Glomerular endothelial cell (primary cell): ENCODE data around the gene EXD3. TPM values are rescaled to one million over a fixed set of nuclear protein-coding genes. Genes with fewer than 3 reads are reported as not detected.
"Not testable (repeated sequence)": the region's sequence is repeated elsewhere in the genome, so short reads cannot be mapped to it uniquely, and the experiment has no call there.

Experiments
- DNase-seq: peaks from one replicate; pipeline ENCODE4 v3.0.0-alpha.2; 2011; ENCODE audit warnings: low read depth, low spot score; ENCODE audit errors: extremely low read depth
- total RNA-seq: library from RNA; depleted of rRNA; stranded (reverse); fragments of >200 nt; gene quantifications from 2 replicates; pipeline ENCODE4 v1.2.3, GENCODE V29; 2015

The EXD3 gene
- total RNA-seq, 1 donor from 2014 or later = 32.6 TPM

DNA sequence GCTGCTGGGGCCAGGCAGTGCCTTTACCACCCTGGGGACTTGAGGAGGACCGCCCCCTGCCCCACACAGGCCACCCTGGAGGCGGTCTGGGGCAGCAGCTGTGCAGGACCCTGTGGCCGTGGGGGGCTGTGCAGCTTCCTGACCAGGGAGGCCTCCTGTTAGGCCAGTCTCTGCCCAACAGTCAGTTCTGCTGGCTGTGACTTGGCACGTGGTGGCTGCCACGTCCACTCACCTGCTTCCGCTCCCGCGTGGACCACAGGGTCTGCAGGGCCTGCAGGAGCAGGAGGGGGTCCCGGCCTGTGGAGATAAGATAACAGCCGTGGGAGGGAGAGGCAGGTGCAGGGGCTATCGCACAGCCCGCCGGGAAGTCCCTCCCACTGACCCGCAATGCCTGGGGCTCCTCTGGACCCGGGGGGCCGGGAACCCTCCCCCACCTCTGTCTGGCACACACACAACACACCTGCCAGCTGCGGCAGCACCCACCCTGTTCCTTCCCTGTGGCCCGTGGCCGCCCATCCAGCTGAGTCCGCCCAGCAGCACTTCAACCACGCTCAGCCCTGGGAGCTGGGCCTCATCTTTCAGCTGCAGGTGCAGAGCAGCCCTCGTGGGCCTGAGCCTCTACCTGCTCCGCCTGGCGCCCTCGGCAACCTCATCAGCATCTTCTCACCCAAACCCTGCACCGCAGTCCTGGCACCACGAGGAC, 39.7 kb downstream of the EXD3 start:
- DNase-seq = no peak

DNA sequence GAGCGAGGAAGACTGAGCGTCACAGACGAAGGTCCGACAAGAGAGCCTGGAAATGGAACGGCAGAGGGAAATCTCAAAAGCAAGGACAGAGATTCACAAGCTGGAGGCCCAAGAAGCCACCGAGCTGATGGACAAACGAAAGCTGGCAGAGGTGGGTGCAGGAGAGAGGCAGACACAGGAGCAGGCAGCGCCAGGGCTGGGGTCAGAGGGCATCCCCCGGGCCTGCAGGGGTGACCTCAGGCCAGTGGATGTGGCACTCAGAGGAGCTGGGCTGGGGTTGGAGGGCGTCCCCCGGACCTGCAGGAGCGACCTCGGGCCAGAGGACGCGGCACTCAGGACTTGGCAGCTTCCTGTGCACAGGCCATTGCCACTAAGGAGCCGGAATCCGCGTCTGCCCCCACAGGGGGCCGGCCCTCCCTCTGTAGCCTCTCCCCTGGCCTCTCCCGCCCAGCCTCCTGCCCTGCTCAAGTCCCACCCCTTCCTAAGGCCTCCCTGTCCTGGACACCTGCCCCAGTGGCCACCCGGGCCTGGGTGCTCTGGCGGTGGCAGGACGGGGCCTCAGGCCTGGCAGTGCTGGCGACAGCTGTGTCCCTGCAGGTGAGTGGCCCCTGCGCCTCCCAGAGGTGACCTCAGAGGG, 40.4 kb downstream of the EXD3 start:
- no peak for DNase-seq

DNA sequence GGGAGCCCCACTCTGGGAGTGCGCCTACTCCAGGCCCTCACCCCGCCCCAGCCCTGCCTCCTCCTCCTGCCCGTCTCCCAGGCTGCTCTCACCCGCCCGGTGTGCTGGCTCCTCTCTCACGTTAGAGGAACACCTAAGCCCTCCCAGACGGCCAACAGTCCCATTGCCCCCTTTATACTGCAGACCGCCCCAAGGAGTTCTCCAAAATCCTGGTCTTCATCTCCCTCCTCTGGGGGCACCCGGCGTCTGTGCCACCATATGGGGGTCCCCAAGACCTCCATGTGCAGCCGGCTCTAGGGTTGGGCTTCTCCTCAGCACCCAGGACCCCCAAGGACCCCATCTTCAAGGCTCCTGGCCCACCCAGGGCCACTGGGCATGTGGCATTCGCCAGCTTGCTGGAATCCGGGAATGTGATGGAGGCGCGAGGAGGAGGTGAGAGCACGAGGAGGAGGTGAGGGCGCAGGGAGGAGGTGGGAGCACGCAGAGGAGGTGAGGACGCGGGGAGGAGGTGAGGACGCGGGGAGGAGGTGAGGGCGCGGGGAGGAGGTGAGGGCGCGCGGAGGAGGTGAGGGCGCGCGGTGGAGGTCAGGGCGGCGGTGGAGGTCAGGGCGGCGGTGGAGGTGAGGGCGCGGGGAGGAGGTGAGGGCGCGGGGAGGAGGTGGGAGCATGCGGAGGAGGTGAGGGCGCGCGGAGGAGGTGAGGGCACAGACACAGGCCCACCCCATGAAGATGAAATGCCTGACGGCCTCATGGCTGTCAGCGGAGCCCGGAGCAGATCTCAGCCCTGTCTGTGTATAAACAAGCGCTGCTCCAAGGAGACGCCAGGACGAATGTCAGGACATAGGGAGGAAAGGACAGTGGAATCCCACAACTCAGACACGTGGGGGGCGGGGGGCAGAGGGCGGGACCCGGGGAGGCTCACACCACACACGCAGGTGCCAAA, 41.2 kb downstream of the EXD3 start:
- no peak for DNase-seq

DNA sequence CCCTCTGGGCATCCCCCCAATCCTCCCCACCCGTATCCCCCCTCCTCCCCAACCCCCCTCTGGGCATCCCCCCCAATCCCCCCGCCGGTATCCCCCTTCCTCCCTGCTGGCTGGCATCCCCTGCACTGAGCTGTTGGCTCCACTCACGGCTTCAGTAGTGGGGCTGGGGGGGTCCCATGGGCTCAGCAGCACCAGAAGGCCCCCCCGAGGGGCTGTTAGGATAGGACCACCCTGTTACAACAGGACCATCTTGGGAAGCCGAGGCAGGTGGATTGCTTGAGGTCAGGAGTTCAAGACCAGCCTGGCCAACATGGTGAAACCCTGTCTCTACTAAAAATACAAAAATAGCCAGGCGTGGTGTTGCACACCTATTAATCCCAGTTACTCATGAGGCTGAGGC, 42.4 kb downstream of the EXD3 start:
- no peak for DNase-seq

DNA sequence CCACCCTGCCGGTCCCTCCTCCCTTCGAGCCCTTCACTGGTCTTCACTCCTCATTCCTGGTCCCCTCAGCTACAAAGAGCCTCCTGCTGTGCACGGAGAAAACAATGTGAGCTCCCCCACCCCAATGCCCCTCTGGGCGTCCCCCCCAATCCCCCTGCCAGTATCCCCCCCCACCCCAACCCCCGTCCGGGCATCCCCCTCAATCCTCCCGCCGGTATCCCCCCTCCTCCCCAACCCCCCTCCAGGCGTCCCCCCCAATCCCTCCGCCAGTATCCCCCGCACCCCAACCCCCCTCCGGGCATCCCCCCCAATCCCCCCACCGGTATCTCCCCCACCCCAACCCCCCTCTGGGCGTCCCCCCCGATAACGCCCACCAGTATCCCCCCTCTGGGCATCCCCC, 42.8 kb downstream of the EXD3 start:
- no peak for DNase-seq

DNA sequence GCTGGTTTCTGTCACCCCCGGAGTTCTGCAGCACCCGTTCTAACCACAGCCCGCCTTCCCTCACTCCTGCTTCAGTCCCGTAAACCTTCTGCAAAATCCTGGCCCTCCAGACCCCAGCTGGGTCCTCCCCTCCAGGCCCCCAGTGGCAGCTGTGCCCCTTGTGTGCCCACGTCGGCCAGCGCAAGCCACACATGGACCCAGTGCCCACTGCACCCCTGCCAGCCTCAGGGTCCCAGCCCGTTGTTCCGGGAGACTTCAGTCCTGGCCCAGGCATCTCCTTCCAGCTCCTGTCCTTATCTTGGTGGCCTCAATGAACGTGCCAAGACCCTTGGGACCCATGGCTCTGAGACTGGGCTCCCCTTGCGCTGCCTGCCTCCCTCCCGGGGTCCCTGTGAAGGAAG, 43.2 kb downstream of the EXD3 start:
- no peak for DNase-seq

DNA sequence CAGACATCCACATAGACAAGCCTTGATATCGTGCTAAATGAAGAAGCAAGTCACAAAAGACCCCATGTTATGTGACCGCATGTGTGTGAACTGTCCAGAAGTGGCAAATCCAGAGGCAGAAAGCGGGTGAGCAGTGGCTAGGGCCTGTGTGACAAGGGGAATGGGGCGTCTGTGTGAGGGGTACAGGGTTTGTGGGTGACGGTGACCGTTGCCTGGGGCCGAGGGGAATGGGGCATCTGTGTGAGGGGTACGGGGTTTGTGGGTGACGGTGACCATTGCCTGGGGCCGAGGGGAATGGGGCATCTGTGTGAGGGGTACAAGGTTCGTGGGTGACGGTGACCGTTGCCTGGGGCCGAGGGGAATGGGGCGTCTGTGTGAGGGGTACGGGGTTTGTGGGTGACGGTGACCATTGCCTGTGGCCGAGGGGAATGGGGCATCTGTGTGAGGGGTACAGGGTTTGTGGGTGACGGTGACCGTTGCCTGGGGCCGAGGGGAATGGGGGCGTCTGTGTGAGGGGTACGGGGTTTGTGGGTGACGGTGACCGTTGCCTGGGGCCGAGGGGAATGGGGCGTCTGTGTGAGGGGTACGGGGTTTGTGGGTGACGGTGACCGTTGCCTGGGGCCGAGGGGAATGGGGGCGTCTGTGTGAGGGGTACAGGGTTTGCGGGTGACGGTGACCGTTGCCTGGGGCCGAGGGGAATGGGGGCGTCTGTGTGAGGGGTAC, 44.1 kb downstream of the EXD3 start:
- not testable (repeated sequence) for DNase-seq

DNA sequence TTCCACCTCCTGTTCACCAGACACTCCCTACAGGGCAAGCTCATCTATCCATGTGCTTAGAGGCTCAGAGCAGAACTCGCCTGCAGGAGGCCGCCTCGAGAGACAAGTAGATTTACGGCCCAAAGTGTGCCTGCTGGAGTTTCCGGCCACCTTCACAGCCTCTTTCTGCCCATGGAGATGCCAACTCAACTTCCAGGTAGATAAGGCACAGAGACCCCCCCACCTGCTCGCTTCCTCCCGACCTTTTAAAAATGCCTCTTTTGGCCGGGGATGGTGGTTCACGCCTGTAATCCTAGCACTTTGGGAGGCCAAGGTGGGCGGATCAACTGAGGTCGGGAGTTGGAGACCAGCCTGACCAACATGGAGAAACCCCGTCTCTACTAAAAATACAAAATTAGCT, 46.6 kb downstream of the EXD3 start:
- no peak for DNase-seq

DNA sequence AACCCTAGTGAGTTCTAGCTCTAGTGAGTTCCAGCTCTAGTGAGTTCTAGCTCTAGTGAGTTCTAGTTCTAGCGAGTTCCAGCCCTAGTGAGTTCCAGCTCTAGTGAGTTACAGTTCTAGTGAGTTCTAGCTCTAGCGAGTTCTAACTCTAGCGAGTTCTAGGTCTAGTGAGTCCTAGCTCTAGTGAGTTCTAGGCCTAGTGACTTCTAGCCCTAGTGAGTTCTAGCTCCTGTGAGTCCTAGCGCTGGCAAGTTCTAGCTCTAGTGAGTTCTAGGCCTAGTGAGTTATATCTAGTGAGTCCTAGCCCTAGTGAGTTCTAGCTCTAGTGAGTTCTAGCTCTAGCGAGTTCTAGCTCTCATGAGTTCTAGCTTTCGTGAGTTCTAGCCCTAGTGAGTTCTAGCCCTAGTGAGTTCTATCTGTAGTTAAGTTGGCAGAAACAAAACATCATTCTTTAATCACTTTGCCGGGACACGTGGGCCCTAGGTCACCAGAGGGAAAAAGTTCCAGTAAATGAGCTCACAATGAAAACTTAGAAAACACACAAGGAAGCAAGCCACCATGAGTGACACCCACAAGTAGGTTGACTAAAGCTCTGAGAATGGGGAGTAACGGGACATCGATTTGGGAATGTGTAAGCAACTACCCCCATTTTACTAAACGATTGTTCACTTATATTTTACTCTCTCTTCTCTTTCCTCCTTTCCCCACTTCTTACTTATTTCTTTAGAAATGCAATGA, 47.5 kb downstream of the EXD3 start:
- no peak for DNase-seq

DNA sequence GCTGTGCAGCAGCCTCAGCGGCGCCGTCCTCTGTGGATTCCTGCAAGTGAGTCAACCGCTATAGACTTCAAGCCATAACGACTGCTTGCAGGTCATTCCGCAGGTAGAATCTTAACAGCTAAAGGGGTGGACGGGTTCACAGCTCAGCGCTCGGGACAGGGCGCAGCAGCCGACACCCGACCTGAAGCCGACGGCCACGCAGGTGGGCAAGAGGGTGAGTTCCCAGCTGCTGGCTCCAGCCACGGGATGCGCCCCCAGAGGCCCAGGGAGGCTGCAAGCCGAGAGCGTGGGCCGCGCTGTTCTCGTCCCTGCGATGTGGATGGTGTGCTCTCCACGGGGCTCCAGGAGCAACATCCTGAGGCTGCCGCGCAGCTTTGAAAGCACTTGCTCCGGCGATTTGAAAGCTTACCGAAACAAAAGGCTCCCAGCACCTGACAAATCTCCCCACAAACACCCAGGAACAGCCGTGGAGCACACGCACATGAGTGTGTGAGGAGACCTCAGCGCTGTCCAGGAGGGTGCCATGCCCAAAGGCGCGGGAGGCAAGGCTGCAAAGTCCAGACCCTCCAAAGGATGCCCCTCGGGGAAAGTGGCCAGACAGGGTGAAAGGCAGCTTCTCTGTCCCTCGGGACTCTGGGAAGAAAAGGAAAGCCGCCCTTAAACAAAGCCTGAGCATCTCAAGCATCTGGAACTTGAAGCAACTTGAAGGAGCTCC, 48.7 kb downstream of the EXD3 start:
- DNase-seq = no peak

DNA sequence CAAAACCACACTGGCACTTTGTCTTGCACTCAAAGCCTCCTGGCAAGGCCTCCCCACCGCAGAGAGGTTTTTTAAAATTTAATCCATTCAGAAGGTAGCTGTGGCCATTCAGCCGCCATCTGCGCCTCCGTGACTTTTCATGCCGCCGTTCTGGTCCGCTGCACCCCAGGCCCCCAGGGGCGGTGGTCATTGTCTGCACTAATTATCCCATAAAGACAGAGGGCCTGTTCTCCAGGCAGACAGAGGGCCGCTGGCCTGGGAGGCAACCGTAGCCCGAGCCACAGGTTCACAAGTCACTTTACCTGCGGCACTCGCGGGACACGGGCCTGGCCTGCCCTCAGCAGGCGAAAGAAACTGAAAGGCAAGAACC, 49.4 kb downstream of the EXD3 start:
- DNase-seq = no peak

DNA sequence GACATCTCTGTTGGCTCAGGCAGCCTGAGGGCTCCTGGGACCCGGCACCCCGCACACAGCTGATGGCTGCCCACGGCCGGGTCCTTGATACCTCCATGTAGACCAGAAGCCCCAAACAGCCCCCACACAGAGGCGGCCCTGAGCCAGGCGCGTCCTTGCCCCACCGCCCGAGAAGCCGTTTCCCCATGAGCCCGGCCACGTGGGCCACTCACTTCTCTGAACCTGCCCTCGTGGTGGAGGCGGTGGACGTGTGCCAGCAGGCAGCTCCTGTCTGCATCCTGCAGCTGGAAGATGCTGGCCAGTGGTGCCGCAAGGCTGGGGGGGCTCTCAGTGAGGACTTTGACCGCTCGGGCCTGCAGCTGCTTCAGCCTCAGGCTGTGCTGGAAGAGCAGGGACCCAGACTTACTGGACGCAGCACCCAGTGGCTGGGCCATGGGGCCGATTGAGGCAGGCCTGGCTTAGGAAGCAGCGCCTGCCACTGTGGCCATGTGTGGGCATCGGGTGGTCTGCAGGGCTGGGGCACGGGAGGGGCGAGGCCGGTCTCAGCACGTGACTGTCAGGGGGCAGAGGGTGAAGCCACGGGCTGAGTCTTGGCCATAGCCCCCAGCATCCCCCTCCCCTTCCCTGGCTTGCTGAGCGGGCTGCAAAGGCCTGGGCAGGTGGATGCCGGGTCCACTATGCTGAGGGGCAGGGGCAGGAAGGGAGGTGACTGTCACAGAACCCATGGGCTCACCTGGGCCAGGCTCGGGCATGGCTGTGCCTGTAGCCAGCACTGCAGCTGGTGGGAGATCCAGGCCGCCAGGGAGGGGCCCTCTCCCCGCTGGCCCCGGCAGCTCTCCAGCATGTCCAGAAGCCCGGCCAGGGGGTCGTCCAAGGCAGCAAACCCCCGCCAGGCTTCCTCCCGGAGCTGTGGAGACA, 50.0 kb downstream of the EXD3 start:
- DNase-seq = no peak

DNA sequence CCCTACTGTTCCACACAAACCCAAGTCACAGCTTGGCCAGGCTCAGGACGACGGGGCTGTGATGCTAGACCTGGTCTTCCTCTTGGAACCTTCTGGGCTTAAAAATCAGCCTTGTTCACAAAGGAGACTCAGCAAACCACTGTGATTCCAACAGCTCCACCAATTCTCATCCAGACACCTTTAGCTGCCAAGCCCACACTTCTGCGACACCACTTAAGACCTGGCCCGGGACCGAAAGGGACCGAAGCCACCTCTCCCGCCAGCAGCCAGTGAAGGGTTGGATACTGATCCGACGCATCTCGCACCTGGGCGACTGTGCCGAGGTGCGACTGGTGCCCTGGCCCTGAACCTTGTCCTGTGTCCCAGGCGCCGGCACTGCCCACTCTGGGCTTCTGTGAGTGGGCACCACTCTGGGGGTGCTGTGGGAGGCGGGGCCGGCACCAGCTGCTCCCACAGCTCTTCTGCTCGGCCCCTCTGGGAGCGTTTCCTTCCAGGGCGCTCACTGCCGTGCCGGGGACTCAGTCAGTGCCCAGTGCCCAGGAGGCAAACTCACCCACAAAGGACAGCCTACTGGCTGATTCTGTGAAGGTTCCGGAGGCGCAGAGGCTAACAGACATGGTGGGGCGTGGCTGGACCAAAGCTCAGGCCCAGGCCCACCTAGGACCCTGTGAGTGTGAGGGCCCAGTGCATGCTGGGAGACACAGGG, 50.9 kb downstream of the EXD3 start:
- no peak for DNase-seq

DNA sequence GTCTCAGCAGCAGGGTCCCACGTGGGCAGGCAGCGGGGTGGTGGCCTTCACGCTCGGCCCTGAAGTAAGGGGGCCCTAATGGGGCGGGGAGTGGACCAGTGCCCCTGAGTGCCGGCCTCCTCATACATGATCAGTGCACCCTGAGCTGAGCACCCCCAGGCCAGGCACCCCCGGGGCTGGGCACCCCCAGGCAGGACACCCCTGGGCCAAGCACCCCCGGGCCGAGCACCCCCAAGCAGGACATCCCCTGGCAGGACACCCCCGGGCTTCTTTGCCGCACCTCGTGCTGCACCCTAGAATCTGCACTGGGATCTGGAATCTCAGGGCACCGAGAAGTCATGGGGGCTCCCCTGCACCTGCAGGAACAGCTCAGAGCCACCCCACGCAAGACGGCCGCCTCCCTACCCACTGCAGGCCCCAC, 51.4 kb downstream of the EXD3 start:
- DNase-seq = no peak

DNA sequence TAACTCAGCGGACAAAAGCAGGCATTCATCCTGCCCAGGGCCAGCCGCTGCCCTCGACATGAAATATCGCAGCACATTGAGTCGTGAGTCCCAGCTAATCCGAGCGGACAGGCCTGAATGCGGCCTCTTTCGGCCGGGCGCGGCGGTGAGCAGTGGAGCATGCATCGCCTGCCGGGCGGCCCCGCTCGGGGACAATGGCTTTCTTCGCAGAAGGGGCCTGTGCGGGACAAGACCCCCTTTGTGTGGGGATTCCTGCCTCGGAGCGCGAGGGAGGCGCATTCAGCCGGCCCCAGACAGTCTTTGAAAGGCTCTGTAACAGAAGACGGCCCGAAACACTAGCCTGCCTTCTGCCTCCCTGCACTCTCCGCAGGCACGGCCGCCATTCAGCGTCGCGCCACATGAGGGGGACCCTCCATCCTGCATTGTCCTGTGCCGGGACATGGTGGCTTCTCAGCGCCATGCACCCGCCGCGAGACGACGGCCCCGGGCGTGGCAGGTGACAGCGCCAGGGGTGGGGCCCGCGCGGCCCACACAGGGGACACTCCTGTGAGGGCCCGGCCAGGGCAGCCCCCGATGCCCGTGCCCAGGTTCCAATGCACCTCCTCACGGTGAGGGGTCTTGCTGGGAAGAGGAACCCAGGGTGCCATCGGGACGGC, 52.0 kb downstream of the EXD3 start:
- no peak for DNase-seq

DNA sequence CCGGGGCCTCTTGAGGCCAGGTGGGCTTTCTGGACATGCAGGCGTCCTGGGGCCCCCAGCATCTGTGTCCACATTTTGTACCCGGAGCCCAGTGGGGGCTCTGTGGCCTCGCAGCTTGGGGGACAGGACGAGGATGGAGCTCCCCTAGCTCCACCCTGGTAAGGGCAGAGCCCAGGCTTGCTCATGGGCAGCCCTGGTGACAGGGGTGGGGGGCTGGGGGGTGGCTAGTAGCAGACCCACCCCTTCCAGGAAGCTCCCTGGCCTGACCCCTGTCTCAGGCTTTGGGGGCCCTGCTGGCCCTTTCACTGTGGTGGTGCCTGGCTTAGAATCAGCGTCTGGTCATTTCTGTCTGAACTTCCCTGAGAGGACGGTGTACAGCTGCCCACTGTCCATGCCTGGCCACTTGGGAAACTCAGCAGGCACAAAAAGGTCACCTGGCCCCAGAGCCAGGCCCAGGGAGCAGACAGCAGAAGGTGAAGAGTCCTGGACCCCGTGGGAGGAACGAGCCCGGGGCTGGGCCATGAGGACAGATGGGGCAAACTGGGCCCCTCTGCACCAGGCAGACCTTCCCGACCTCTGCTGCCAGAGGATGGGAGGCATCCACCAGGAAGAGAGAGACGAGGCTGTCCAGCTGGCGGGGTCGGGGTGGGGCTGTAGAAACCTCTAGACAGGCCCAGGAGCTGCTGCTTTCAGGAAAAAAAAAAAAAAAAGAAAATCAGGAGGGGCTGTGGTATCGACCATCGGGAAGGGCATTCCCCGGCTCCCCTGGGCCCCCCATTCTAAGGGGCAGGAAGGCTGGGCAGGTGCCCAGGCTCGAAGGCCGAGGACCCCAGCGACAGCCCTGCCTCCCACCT, 52.8 kb downstream of the EXD3 start:
- DNase-seq = no peak
